ENCODE data around the gene PSORS1C2.

DNA sequence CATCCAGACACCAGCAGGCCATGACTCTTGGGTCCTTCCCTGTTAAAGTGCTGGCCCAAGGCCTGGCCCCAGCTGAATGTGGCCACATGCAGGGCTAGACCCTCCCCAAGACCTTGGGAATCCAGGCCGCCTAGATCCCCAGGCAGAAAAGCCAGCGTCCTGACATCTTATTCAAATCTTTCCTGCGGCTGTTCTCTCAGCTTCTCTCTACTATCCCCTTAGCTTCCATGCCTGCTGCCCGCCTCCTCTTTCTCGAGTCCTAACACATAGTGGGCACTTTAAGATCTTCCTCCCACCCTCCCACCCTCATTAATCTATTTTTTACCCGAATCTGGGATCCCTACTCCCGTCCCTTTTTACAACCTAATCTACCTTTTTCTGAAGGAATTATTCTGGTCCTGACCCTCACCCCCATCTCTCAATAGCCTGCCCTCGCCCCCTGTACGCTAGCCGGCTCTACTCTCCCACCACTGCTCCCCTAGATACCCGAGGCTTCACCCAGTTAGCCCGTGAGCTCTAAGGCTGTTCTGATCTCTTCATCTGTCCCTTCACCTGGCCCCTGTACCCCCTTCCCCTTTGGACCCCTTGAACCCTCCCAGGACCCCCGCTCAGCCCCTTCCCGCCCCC, 18.8 kb upstream of the PSORS1C2 start, which contains the start of gene CCHCR1:
- no peak for TF ChIP-seq EZH2 (IDR thresholded peaks at IDR 0.05)
- no peak for TF ChIP-seq POLR2AphosphoS5 (IDR thresholded peaks at IDR 0.05; ENCODE audit: borderline replicate concordance, low read depth, low read length)
